GM12892 (cell line): ENCODE results near the gene JCAD.

ENCODE experiments used
- DNase-seq: peaks from one replicate; pipeline ENCODE4 v3.0.0; 2011; ENCODE audit not compliant: insufficient read length
- FAIRE-seq: peaks from 2 replicates; lab custom pipeline; 2011; peaks lifted over from hg19 to GRCh38; lab: Jason Lieb, UNC
- POLR2A ChIP-seq: IDR thresholded peaks from 2 replicates; pipeline ENCODE4 v1.6.1; 2011; ENCODE audit warnings: low read depth, low read length, control low read depth
- POLR2AphosphoS5 ChIP-seq: IDR thresholded peaks from 2 replicates; pipeline ENCODE4 v1.6.1; 2011; ENCODE audit warnings: low read depth, low read length, control low read depth
- TAF1 ChIP-seq: IDR thresholded peaks from 2 replicates; pipeline ENCODE4 v1.6.1; 2011; ENCODE audit warnings: low read depth, mild to moderate bottlenecking, control low read depth, low read length, borderline replicate concordance

The JCAD gene

DNA sequence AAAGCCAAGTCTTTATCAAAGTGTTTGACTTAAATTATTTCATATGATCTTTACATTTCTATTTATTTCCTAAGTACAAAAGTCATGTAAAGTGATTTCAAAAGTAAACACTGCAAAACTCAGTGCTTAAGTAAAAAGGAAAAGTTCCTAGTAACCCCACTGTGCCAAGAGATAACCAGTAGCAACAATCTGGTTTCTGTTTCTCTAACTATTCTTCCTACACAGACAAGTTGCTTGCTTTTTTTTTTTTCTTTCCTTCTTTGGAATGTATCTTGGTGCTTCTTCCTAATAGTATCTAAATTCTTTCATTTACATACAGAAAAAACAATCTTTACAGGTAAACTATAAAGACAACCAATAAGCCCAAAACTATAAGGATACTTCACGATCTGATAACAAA is 3.1 kb downstream of the JCAD start:
- DNase-seq (no peak), FAIRE-seq (no peak)
- no peak for TF ChIP-seq POLR2AphosphoS5
- no peak for TF ChIP-seq POLR2A
- no peak for TF ChIP-seq TAF1

DNA sequence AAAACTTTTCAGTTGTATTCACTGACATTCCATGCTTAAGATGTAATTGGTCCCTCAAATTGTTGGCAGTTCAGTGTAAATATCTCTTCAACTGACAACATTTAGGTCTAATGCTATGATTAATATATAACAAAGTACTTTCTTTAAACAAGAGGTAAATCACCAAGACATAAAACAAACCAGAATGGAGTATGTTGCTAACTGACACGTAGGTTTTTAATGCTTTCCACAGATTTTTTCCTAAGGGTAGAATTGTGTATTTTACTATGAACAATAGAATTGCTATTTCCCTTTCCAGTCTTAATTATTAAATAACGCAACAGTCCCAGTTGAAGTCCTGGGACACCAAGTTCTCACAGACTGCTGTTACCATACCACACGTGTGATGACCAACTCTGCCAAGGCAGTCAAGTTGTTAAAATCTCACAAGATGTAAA is 4.1 kb downstream of the JCAD start:
- FAIRE-seq (no peak), DNase-seq (no peak)
- TF ChIP-seq POLR2A = no peak
- no peak for TF ChIP-seq POLR2AphosphoS5
- TF ChIP-seq TAF1 = no peak

DNA sequence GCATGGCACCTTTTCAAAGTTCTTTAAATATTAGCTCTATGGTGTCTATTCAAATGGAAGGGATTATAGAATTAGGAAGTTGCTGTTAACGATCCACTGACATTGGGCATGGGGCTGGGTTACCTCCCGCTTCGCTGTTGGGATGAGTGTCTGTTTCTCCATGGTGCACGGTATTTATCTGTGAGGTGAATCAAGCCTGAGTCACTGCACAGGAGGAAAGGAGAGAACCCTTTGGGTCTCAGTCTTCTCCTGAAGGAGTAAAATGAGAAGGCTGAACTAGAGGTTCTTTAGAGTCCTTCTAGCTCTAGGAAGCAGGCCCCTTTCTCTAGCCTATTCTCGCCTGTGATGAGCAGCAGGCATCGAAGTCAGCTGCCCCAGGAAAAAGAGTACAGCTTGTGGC is 7.3 kb downstream of the JCAD start:
- no peak for DNase-seq
- TF ChIP-seq POLR2A (no peak), TAF1 (no peak), POLR2AphosphoS5 (no peak)
- FAIRE-seq = no peak

DNA sequence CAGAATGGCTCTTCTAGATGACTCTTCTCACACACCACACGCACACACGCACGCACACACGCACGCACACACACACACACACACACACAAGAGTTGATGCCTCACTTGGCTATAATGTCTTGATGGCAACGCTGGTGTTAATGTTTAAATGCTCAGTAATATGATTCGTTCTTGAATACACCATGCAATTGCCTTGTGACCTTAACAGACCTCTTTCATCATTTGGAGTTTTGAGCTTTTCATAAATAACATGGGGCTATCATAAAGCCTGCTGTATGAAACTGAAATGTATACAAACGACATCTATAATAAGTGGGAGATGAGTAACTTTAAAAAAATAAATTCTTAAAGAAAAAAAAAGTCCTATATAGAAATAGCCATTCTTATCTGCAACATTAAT is 8.2 kb downstream of the JCAD start:
- FAIRE-seq (no peak), DNase-seq (no peak)
- TF ChIP-seq TAF1 (no peak), POLR2AphosphoS5 (no peak), POLR2A (no peak)

DNA sequence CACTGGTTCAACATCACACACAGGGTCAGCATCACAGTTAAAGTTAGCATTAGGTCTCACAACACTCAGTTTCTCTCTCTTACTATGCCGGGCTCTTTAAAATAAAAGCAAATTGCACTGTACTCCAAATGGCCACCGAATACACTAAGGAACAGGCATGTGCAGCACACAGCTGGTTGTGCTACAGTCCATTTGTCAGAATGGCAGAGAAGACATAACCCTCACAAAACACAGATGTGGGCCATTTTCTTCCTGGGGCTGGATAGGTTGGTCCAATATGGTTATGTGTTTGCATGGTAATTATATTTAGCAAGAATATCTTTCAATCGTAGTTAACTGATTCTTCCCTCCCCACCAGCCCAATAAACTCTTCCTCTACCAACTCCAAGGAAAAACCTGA is 9.0 kb downstream of the JCAD start:
- no peak for DNase-seq
- no peak for FAIRE-seq
- TF ChIP-seq POLR2AphosphoS5 = no peak
- no peak for TF ChIP-seq POLR2A
- no peak for TF ChIP-seq TAF1

DNA sequence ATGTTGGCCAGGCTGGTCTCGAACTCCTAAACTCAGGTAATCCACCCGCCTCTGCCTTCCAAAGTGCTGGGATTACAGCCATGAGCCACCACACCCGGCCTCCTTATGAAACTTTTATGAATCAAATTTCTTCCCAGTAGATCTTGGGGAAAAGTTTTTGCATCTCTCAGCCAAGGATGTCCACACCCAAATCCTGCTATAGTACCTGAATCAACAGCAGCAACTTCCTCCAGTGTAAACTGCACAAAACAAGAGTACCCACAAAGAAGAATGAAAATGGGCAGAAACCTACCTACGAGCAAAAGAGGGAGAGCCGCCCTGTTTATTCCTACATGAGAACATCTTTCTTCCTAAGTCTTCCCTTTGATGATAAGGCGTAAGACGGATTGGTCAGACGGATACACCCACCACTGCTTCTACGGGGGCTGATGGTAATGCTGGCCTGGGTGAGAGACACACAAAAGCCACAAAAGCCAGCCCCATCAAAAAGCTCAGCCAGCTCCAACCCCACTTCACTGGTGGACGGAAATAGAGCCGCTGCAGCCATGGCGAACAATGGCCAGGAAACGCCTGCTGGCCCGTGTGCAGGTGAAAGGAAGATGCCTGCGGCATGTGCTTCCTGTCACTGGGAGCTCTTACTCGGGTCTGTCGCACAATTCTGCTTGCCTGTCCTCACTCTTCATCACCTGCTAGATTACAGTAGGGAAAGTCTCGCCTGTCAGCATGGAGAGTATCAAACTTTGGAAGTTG is 10.4 kb downstream of the JCAD start:
- no peak for TF ChIP-seq POLR2A
- TF ChIP-seq TAF1 = no peak
- no peak for TF ChIP-seq POLR2AphosphoS5
- no peak for FAIRE-seq
- DNase-seq = no peak

DNA sequence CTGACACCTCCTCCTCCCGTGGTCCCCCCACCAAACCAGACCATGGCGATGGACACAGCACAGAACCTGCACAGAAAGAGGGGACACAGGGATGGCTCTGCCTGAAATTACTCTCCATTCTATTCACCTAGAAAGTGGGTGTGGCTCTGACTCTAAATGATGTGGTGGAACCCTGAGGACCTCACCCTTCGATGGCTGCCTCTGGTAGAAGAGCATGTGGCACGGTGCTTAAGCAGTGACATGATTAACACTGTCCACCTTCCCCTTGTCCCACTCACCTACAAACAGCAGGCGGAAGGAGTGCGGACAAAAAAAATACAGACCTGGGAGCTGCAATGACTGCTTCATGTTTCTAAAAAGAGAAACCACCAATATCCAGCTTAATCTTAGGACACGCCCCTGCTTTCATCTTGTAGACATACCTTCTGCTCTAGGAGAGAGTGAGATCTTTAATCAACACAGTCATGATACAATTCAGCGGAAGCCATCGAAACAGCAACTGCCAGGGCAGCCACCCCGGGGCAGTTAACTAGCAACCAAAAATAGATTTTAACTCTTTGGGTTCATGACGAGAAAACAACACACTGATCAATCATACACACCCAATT is 11.4 kb downstream of the JCAD start:
- DNase-seq (no peak), FAIRE-seq (peak; percentile 9)
- TF ChIP-seq TAF1 = no peak
- no peak for TF ChIP-seq POLR2A
- no peak for TF ChIP-seq POLR2AphosphoS5

DNA sequence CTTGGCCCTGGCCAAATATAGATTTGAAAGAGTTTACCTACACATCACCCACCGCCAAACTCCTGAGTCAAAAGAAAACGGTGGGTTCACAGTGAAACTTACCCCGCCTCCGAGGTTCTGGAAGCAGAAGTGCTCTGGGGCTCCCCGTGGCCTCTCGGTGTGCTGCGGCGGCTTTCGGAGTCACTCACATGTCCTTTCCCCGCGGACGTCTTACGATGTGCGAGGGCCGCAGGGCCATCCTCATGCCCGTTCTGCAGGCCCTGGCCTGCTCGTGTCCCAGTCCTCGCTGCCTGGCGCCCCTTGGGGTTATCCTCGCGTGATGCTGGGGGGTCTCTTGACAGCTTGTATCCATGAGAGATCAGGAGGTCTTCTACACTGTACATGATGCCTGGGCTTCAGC is 12.0 kb downstream of the JCAD start:
- FAIRE-seq = peak; percentile 74
- peak; percentile 57 for DNase-seq

DNA sequence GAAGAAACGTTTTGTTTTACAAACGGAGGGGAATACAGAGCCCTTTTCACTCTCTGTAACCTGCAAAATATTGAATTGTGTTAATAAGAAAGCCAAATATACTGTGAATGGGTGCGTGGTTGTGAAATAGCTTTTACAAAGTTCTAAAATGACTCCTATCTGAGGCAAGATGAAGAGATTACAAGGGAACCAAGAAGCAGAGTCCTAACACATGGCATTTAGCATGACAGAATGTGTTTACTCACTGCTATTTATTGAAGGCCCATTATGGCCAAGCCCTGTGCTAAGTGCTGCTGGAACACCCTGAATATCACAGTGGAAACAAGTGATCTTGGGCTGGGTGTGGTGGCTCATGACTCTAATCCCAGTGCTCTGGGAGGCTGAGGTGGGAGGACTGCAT is 12.9 kb downstream of the JCAD start:
- DNase-seq = no peak
- TF ChIP-seq POLR2AphosphoS5 = no peak
- no peak for TF ChIP-seq TAF1
- TF ChIP-seq POLR2A = no peak
- no peak for FAIRE-seq

More for the DNA sequence above, 12.0 kb downstream of the JCAD start:
- TF ChIP-seq POLR2AphosphoS5 = no peak
- TF ChIP-seq TAF1 = no peak
- TF ChIP-seq POLR2A = no peak

DNA sequence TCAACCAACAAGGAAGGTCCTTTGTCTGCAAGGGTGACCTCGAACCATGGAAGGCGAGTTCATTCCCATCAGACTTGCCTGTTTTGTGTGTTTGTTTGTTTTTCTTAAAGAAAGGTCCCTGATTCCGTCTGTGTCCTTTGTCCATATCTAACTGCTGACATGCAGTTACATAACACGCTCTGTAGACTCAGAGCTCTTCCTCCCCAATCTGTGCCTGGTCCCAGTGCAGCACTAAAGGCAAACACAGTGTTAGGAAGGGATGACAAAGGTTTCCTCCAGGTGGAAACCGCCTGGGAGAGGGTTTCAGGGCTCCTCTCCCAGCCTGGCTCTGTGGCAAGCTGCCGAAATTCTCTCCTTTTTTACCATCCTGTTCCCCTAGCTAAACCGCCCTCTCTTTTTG is 13.4 kb downstream of the JCAD start:
- DNase-seq = no peak
- TF ChIP-seq POLR2A = no peak
- no peak for TF ChIP-seq TAF1
- TF ChIP-seq POLR2AphosphoS5 = no peak
- FAIRE-seq = peak; percentile 54

DNA sequence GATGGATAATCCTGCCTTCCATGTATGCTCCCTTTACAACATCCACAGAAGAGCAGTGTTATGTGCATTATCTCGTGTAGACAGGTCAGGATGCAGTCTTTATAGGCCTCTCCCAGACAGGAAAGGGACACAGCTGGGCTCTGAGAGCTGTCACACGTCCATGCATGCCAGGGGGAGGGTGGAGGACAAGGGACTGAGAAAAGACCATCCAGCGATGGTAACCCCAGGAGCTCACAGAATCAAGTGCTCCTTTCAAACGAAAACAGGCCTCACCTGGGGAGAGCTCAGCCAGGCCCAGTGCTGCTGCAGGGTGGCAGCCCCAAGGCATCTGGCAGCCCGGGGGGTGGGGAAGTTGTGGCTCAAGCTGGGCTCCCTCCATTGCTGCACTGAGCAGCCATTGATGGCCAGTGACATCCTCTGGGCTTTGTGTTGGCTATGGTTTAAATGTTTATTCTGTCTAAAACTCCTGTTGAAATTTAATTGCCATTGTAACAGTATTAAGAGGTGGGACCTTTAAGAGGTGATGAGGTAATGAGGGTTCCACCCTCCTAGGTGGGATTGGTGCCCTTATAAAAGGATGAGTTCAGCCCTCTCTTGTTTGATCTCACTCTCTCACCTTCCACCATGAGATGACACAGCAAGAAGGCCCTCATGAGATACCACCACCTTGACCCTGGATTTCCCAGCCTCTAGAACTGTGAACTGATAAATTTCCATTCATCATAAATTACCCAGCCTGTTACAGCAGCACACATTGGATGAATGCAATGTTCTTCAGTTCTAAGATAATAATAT is 15.7 kb downstream of the JCAD start:
- no peak for FAIRE-seq
- no peak for TF ChIP-seq TAF1
- TF ChIP-seq POLR2AphosphoS5 = no peak
- no peak for TF ChIP-seq POLR2A
- no peak for DNase-seq
